Lower leg skin (tissue), 3 donors: ENCODE data around the gene SNTG2.

ENCODE experiments used
- POLR2A ChIP-seq, 2 donors: fragments of 450-650 bp; IDR thresholded peaks; one replicate each; pipeline ENCODE4 v1.6.1; 2016 to 2017; ENCODE audit warnings: antibody characterized with exemption in 2 of 2, mild to moderate bottlenecking in 1 of 2, moderate library complexity in 1 of 2
- TF ChIP-seq, protein P1 (sequence below), 3 donors: fragments of 450-650 bp; IDR thresholded peaks; one replicate each; pipeline ENCODE4 v1.5.1; 2016; ENCODE audit warnings: antibody characterized with exemption in 3 of 3, mild to moderate bottlenecking in 3 of 3, moderate library complexity in 2 of 3

DNA sequence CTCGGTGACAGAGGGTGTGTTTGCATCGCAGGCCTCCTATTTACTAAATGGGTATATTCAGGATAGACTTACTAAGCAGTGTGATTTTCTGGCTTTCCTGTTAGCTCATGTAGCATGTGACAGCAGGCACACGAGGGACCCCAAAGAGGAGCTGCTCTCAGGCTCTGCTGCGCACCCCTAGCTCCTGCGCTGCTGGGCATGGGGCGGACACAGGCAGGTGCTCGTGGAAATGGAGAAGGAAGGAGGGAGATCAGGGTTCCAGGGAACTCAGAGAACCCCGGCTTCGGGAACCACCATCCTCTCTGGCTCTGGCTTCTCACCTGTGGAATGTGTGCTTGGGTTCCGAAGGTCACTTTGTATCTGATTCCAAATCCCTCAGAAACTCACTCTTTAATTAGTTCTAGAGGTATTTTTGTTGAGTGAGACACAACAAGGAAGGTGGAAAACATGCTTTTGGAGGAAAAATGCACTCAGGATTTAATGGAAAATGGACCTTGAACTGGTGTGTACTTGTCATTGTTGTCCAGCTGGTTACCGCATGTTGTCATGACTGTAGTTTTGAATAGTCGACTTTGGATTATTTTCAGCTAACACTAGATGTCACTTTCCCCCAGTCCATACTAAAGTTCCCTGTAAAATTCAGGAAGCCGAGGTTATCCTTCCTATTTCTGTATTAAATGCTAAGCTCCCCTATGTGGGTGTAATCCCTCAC, 3.5 kb downstream of the SNTG2 start:
- TF ChIP-seq, protein P1, sequence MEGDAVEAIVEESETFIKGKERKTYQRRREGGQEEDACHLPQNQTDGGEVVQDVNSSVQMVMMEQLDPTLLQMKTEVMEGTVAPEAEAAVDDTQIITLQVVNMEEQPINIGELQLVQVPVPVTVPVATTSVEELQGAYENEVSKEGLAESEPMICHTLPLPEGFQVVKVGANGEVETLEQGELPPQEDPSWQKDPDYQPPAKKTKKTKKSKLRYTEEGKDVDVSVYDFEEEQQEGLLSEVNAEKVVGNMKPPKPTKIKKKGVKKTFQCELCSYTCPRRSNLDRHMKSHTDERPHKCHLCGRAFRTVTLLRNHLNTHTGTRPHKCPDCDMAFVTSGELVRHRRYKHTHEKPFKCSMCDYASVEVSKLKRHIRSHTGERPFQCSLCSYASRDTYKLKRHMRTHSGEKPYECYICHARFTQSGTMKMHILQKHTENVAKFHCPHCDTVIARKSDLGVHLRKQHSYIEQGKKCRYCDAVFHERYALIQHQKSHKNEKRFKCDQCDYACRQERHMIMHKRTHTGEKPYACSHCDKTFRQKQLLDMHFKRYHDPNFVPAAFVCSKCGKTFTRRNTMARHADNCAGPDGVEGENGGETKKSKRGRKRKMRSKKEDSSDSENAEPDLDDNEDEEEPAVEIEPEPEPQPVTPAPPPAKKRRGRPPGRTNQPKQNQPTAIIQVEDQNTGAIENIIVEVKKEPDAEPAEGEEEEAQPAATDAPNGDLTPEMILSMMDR (IDR thresholded peaks at IDR 0.05), result no peak
- no peak for TF ChIP-seq POLR2A (IDR thresholded peaks at IDR 0.05)
